Loucy (cell line): Measurements from ENCODE around the gene STK4.

Experiments used
- H2AFZ ChIP-seq: fragments of 200-600 bp; sonication (generic); 2 replicates; pipeline ENCODE4 v1.6.0; 2016; ENCODE audit warnings: antibody characterized with exemption, mild to moderate bottlenecking, low read length, moderate library complexity
- H3F3A ChIP-seq: fragments of 200-600 bp; 2 replicates; pipeline ENCODE4 v1.6.0; 2016; ENCODE audit warnings: antibody characterized with exemption, low read depth, mild to moderate bottlenecking
- H3K27me3 ChIP-seq: fragments of 200-600 bp; sonication (generic); 2 replicates; pipeline ENCODE4 v1.6.1; 2014; ENCODE audit warnings: low read length, mild to moderate bottlenecking; ENCODE audit not compliant: insufficient read depth, poor library complexity, severe bottlenecking
- H3K36me3 ChIP-seq: fragments of 200-600 bp; sonication (generic); 2 replicates; pipeline ENCODE4 v1.6.1; 2016; ENCODE audit warnings: low read length; ENCODE audit not compliant: insufficient read depth
- H3K4me1 ChIP-seq: fragments of 200-600 bp; sonication (generic); 2 replicates; pipeline ENCODE4 v1.5.1; 2014; ENCODE audit warnings: low read length, mild to moderate bottlenecking; ENCODE audit not compliant: insufficient read depth, poor library complexity, severe bottlenecking
- H3K4me2 ChIP-seq: fragments of 200-600 bp; sonication (generic); 2 replicates; pipeline ENCODE4 v1.6.0; 2014; ENCODE audit warnings: antibody characterized with exemption, low read length, low read depth, mild to moderate bottlenecking; ENCODE audit not compliant: poor library complexity, severe bottlenecking
- H3K4me3 ChIP-seq: fragments of 200-600 bp; sonication (generic); 2 replicates; pipeline ENCODE4 v1.5.1; 2014; ENCODE audit warnings: low read length, mild to moderate bottlenecking, mixed read lengths; ENCODE audit not compliant: poor library complexity, severe bottlenecking
- H3K79me2 ChIP-seq: fragments of 200-600 bp; sonication (generic); 2 replicates; pipeline ENCODE4 v1.6.1; 2014; ENCODE audit warnings: low read length; ENCODE audit not compliant: insufficient read depth
- H3K9ac ChIP-seq: fragments of 200-600 bp; sonication (generic); 2 replicates; pipeline ENCODE4 v1.6.0; 2014; ENCODE audit warnings: mild to moderate bottlenecking, low read depth, low read length, moderate library complexity; ENCODE audit not compliant: poor library complexity, severe bottlenecking
- H3K9me2 ChIP-seq: fragments of 200-600 bp; sonication (generic); replicated peaks from 2 replicates; pipeline ENCODE4 v1.6.1; 2016; ENCODE audit warnings: low read depth, low read length, mixed read lengths
- H3K9me3 ChIP-seq: fragments of 200-600 bp; sonication (generic); 2 replicates; pipeline ENCODE4 v1.6.1; 2014; ENCODE audit warnings: mild to moderate bottlenecking, antibody characterized with exemption, low read length, low read depth; ENCODE audit not compliant: insufficient read depth
- H4K20me1 ChIP-seq: fragments of 200-600 bp; sonication (generic); 2 replicates; pipeline ENCODE4 v1.6.0; 2014; ENCODE audit warnings: antibody characterized with exemption, low read length, mild to moderate bottlenecking; ENCODE audit not compliant: insufficient read depth, poor library complexity, severe bottlenecking
- CTCF ChIP-seq: fragments of 200-600 bp; sonication (generic); conservative IDR thresholded peaks from 2 replicates; pipeline ENCODE4 v1.5.1; 2014; ENCODE audit warnings: mild to moderate bottlenecking, antibody characterized with exemption, low read length
- EZH2phosphoT487 ChIP-seq: fragments of 200-600 bp; IDR thresholded peaks from 2 replicates; pipeline ENCODE4 v1.6.1; 2018; ENCODE audit warnings: antibody characterized with exemption, mild to moderate bottlenecking, moderate library complexity, borderline replicate concordance

Gene STK4

GRCh38 chr20:45121388-45121787 lies 155.1 kb downstream of the STK4 start:
- TF ChIP-seq CTCF (no peak), EZH2phosphoT487 (no peak)
- Histone ChIP-seq H3K27me3 (no peaks in the 10 kb centered on the region), H3K79me2 (no peaks in the 10 kb centered on the region), H3K9ac (no peak overlapping the region), H2AFZ (no peak overlapping the region), H3K9me3 (no peaks in the 10 kb centered on the region), H3K4me1 (no peaks in the 10 kb centered on the region), H3K9me2 (no peaks in the 10 kb centered on the region), H3K4me2 (no peak overlapping the region), H3K4me3 (no peak overlapping the region), H3F3A (no peaks in the 10 kb centered on the region), H4K20me1 (no peaks in the 10 kb centered on the region), H3K36me3 (no peaks in the 10 kb centered on the region)

- Histone ChIP-seq H3K4me3 (no peak within 1 kb of the TSS), H4K20me1 (no peaks in the 10 kb centered on the region)
- TF ChIP-seq CTCF, result no peak
- no peak for TF ChIP-seq EZH2phosphoT487
These were observed 158.1 kb downstream of the STK4 start, which contains the start of gene WFDC12 for GRCh38 chr20:45124365-45124764. Gene WFDC12 (minus strand): TSS chr20:45124465. CDS start chr20:45124447, 18 bp downstream.

GRCh38 chr20:45128099-45128498 lies 161.8 kb downstream of the STK4 start:
- Histone ChIP-seq H3K36me3 (no peaks in the 10 kb centered on the region), H3K27me3 (peaks cover 7% of the 10 kb centered on the region), H3K9ac (no peak overlapping the region), H3F3A (no peaks in the 10 kb centered on the region), H3K9me3 (no peaks in the 10 kb centered on the region), H3K79me2 (no peaks in the 10 kb centered on the region), H3K4me1 (no peaks in the 10 kb centered on the region), H3K4me3 (no peak overlapping the region), H3K9me2 (no peaks in the 10 kb centered on the region), H2AFZ (no peak overlapping the region), H3K4me2 (no peak overlapping the region), H4K20me1 (no peaks in the 10 kb centered on the region)
- TF ChIP-seq EZH2phosphoT487 (no peak), CTCF (no peak)

More at GRCh38 chr20:45124365-45124764, 158.1 kb downstream of the STK4 start, which contains the start of gene WFDC12:
- Histone ChIP-seq H3K4me2 (no peak within 1 kb of the TSS), H3K27me3 (no peaks in the 10 kb centered on the region), H2AFZ (no peak within 1 kb of the TSS), H3F3A (no peaks in the 10 kb centered on the region), H3K36me3 (no peaks in the 10 kb centered on the region), H3K9me2 (no peaks in the 10 kb centered on the region), H3K79me2 (no peaks in the 10 kb centered on the region), H3K4me1 (no peaks in the 10 kb centered on the region), H3K9me3 (no peaks in the 10 kb centered on the region), H3K9ac (no peak within 1 kb of the TSS)
